ENCODE measurements around the gene HIP1R. TPM values are rescaled to one million over a fixed set of nuclear protein-coding genes. Genes with fewer than 3 reads are reported as not detected.

The HIP1R gene
- polyA plus RNA-seq, 1 of the 3 experiments (the other 2 are of a cell fraction) = 20.6 TPM

GRCh38 chr12:122825773-122826724 is 9.2 kb upstream of the HIP1R start:
- Histone ChIP-seq H3K4me3 (ENCODE audit: low read depth in 2 of 2, low read length in 1 of 2) (peak overlapping the region; percentile 36 to 58), H3K4me2 (peak overlapping the region; percentile 64), H3K27ac (ENCODE audit: low read depth in 2 of 2, low read length in 1 of 2) (no peak overlapping the region), H3K9ac (0 out of 2 replicates have a peak overlapping the region, but pooled peaks have one; percentile 7), H3K9me2 (no peaks in the 10 kb centered on the region), H3K79me2 (ENCODE audit: insufficient read depth) (no peaks in the 10 kb centered on the region), H3K4me1 (ENCODE audit: control insufficient read depth in 1 of 2, insufficient read depth in 2 of 2, low read depth in 1 of 2, low read length in 1 of 2) (no peaks in the 10 kb centered on the region), H3K9me3 (no peaks in the 10 kb centered on the region), H2AFZ (ENCODE audit: low read depth) (peak overlapping the region; percentile 68; the same call in 1 of the 2 replicates), H4K20me1 (ENCODE audit: insufficient read depth) (no peaks in the 10 kb centered on the region), H3K36me3 (replicated peaks in 1 of 2; ENCODE audit: control insufficient read depth in 1 of 2, insufficient read depth in 2 of 2, low read length in 1 of 2) (no peaks in the 10 kb centered on the region), H3K27me3 (ENCODE audit: insufficient read depth) (no peaks in the 10 kb centered on the region), H3F3A (replicated peaks; ENCODE audit: insufficient read depth) (no peaks in the 10 kb centered on the region)
- 22% methylated on average over 22 of the region's 22 CpGs for WGBS (ENCODE audit: low lambda C conversion rate)
- DNase-seq = peak; percentile 48
- CTCF ChIA-PET = interaction anchor here (0.6 to 7.7 kb wide), 7 partner anchors 10 to 207 kb away, joined by 3 to 38 read pairs (median 3); partner anchors contain the start of gene HIP1R
- POLR2A ChIA-PET = no interaction called here
- no peak for TF ChIP-seq MEF2A (IDR thresholded peaks at IDR 0.05; ENCODE audit: borderline replicate concordance, low read depth)
- TF ChIP-seq FOSL2 (IDR thresholded peaks at IDR 0.05; ENCODE audit: borderline replicate concordance, low read depth) = no peak
- no peak for TF ChIP-seq RAD21 (IDR thresholded peaks at IDR 0.05; ENCODE audit: low read length)
- no peak for TF ChIP-seq EZH2phosphoT487 (IDR thresholded peaks at IDR 0.05; ENCODE audit: borderline replicate concordance, low read depth)
- TF ChIP-seq PBX3 (IDR thresholded peaks at IDR 0.05) = no peak
- TF ChIP-seq TEAD4 (IDR thresholded peaks at IDR 0.05; ENCODE audit: borderline replicate concordance, insufficient read depth) = no peak
- TF ChIP-seq GABPA (IDR thresholded peaks at IDR 0.05; ENCODE audit: low read depth) = no peak
- no peak for TF ChIP-seq ZBTB33 (IDR thresholded peaks at IDR 0.05; ENCODE audit: borderline replicate concordance, low read depth)
- no peak for TF ChIP-seq TAF1 (IDR thresholded peaks at IDR 0.05; ENCODE audit: borderline replicate concordance, low read depth, low read length)
- TF ChIP-seq REST (IDR thresholded peaks at IDR 0.05; ENCODE audit: low read depth, low read length) = no peak
- no peak for TF ChIP-seq NFIC (IDR thresholded peaks at IDR 0.05; ENCODE audit: borderline replicate concordance)
- no peak for TF ChIP-seq ELF1 (IDR thresholded peaks at IDR 0.05)
- TF ChIP-seq EP300 (IDR thresholded peaks at IDR 0.05; ENCODE audit: borderline replicate concordance in 1 of 2, low read depth in 1 of 2, low read length in 1 of 2) = no peak
- TF ChIP-seq IRF3 (IDR thresholded peaks at IDR 0.05; ENCODE audit: low read depth, low read length) = no peak
- no peak for TF ChIP-seq USF1 (IDR thresholded peaks at IDR 0.05; ENCODE audit: borderline replicate concordance, low read depth)
- TF ChIP-seq CHD2 (IDR thresholded peaks at IDR 0.05; ENCODE audit: low read length, partially characterized antibody) = no peak
- no peak for TF ChIP-seq TCF12 (IDR thresholded peaks at IDR 0.05)
- TF ChIP-seq POLR2AphosphoS5 (IDR thresholded peaks at IDR 0.05; ENCODE audit: low read depth, low read length) = no peak
